SK-N-MC (cell line): Measurements from ENCODE around the gene UNC5C.

Source experiments
- EZH2 ChIP-seq: fragments of 200-600 bp; sonication (generic); IDR thresholded peaks from one replicate; pipeline ENCODE4 v1.6.1; 2017; ENCODE audit warnings: antibody characterized with exemption
- POLR2AphosphoS5 ChIP-seq: IDR thresholded peaks from 2 replicates; pipeline ENCODE4 v1.6.1; 2012; ENCODE audit warnings: mild to moderate bottlenecking, low read depth, low read length, borderline replicate concordance

DNA sequence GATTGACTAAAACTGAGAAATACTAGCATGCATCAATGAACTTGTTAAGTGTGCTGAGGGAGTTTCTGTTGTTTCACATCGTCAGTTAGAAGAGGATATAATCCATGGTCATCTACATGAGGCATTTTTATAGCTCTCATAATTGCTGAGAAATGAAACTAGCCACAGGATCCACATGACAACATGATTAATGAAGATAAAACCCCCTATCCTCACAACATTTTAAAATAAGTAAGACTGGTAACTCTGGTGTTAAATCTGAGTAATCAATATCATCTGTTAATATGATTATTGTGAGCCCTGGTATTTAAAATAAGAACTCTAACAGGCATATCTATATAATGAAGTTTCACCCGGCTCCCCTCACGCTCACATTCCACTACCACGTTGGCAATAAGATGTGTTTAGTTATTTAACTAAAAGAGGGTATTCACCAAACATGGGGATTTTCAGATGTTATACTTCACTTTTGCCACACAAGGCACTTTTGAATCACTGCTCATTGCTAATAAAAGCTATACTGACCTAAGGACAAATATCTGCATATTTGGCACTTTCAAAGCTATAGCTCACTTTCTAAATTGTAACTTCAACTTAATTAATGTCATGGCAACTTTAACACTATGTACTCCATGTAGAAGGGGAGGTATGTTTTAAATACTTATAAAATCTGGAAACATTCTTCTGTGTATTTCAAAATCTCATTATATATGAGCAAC is 6.7 kb downstream of the UNC5C start:
- TF ChIP-seq POLR2AphosphoS5 (no peak), EZH2 (no peak)
